ENCODE data around the gene POLR1A.

POLR1A gene

GRCh38 chr2:86055314-86055713 is 50.4 kb downstream of the POLR1A start:
- DNase-seq (ENCODE audit: low read depth), result no peak
- no peak for TF ChIP-seq CTCF (conservative IDR thresholded peaks at IDR 0.05; ENCODE audit: control insufficient read depth, insufficient read depth, low read depth, low read length)

GRCh38 chr2:86054535-86055082 is 51.1 kb downstream of the POLR1A start:
- H3K4me3 ChIP-seq (ENCODE audit: control insufficient read depth, low read depth, low read length), result no peak overlapping the region
- no peak for TF ChIP-seq CTCF (conservative IDR thresholded peaks at IDR 0.05; ENCODE audit: control insufficient read depth, insufficient read depth, low read depth, low read length)
- no peak for DNase-seq (ENCODE audit: low read depth)

More at GRCh38 chr2:86055314-86055713, 50.4 kb downstream of the POLR1A start:
- H3K4me3 ChIP-seq (ENCODE audit: control insufficient read depth, low read depth, low read length), result no peak overlapping the region

GRCh38 chr2:86053166-86053565 is 52.5 kb downstream of the POLR1A start:
- DNase-seq (ENCODE audit: low read depth), result no peak
- no peak for TF ChIP-seq CTCF (conservative IDR thresholded peaks at IDR 0.05; ENCODE audit: control insufficient read depth, insufficient read depth, low read depth, low read length)
- H3K4me3 ChIP-seq (ENCODE audit: control insufficient read depth, low read depth, low read length), result no peak overlapping the region

- no peak overlapping the region for H3K4me3 ChIP-seq (ENCODE audit: control insufficient read depth, low read depth, low read length)
- TF ChIP-seq CTCF (conservative IDR thresholded peaks at IDR 0.05; ENCODE audit: control insufficient read depth, insufficient read depth, low read depth, low read length), result no peak
- no peak for DNase-seq (ENCODE audit: low read depth)
Measured at GRCh38 chr2:86052676-86053075, 53.0 kb downstream of the POLR1A start.

GRCh38 chr2:86052265-86052664 is 53.4 kb downstream of the POLR1A start:
- TF ChIP-seq CTCF (conservative IDR thresholded peaks at IDR 0.05; ENCODE audit: control insufficient read depth, insufficient read depth, low read depth, low read length), result no peak
- H3K4me3 ChIP-seq (ENCODE audit: control insufficient read depth, low read depth, low read length), result no peak overlapping the region
- DNase-seq (ENCODE audit: low read depth), result no peak

- no peak overlapping the region for H3K4me3 ChIP-seq (ENCODE audit: control insufficient read depth, low read depth, low read length)
- no peak for TF ChIP-seq CTCF (conservative IDR thresholded peaks at IDR 0.05; ENCODE audit: control insufficient read depth, insufficient read depth, low read depth, low read length)
- no peak for DNase-seq (ENCODE audit: low read depth)
Measured at GRCh38 chr2:86050301-86050700, 55.4 kb downstream of the POLR1A start.

- no peak overlapping the region for H3K4me3 ChIP-seq (ENCODE audit: control insufficient read depth, low read depth, low read length)
- no peak for TF ChIP-seq CTCF (conservative IDR thresholded peaks at IDR 0.05; ENCODE audit: control insufficient read depth, insufficient read depth, low read depth, low read length)
- DNase-seq (ENCODE audit: low read depth), result no peak
Measured at GRCh38 chr2:86049529-86049928, 56.2 kb downstream of the POLR1A start.

Measured in fibroblast of mammary gland (primary cell).